ENCODE data around the gene TLE4.
"Not testable (repeated sequence)": the region's sequence is repeated elsewhere in the genome, so short reads cannot be mapped to it uniquely, and the experiment has no call there.

TLE4 gene

DNA sequence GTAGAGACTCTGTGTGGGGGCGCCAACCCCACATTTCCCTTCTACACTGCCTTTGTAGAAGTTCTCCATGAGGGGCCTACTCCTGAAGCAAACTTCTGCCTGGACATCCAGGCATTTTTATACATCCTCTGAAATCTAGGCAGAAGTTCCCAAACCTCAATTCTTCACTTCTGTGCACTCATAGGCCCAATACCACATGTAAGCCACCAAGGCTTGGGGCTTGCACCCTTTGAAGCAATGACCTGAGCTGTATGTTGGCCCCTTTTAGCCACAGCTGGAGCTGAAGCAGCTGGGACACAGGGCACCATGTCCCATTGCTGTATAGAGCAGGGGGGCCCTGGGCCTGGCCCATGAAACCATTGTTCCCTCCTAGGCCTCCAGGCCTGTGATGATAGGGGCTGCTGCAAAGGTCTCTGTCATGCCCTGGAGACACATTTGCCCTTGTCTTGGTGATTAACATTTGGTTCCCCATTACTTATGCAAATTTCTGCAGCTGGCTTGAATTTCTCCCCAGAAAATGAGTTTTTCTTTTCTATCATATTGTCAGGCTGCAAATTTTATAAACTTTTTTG lies 180.2 kb downstream of the TLE4 start:
- DNase-seq, result not testable (repeated sequence)

DNA sequence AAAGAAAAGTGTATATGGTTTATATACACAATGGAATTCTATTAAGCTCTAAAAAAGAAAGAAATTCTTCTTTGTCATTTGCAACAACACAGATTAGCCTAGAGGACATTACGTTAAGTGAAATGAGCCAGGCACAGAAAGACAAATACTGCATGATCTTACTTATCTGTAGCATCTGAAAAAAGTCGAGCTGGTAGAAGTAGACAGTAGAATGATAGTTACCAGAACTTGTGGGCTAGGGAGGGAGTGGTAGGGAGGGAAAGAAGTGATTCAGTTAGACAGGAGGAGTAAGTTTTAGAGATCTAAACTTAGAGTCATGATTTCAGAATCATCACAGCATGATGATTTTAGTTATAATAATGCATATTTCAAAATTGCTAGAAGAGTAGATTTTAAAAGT lies 184.6 kb downstream of the TLE4 start:
- DNase-seq, result no peak

DNA sequence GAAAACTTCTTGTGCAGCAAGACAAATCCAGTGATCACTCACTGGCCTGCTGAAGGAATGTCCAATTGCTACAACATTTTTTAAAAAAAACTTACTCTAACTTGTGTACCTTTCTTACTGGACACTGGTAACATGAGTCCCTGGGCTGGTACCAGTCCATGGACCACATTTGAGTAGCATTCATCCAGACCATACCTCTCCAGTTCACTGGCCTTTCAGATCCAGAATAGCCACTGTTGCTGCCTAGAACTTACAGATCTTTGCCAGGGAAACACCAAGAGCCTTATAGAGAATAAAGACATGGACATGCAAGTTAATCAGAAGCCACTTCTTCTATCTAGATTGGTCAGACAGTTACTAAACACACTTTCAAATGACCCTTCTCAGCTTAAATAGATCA lies 185.3 kb downstream of the TLE4 start:
- no peak for DNase-seq

DNA sequence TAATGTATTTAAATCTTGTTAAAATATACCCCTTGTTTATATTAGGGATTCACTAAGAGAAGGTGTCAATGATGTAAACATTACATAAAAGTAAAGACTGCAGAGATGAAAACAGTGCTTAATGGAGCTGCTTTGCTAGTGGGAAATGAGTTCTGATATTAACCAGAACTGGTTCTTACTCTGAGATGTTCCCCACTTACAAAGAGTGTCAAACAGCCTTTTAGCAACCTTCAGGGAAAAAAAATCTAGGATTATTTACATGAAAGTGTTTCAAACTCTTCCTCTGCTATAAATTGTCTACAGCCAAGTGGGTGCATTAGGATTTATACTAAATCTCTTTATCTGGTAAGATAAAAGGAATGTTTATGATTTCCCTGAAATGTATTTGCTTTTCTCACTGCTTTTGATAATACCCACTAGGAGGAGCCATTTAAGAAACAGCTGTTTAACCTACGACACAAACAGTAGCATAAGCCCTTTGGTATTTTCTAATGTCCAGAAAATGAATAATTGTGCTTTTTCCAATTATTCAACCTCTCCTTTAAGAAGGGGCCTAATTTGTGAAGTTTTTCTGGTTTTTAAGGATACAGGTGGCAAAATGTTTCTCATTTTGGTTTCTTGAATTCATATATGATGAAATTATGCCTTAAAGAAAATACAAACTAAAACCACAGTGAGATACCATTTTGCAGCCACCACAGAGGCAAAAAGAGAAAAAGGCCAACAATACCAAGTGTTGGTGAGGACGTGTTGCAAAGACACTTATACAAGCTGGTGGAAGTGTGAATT lies 186.3 kb downstream of the TLE4 start:
- no peak for DNase-seq

DNA sequence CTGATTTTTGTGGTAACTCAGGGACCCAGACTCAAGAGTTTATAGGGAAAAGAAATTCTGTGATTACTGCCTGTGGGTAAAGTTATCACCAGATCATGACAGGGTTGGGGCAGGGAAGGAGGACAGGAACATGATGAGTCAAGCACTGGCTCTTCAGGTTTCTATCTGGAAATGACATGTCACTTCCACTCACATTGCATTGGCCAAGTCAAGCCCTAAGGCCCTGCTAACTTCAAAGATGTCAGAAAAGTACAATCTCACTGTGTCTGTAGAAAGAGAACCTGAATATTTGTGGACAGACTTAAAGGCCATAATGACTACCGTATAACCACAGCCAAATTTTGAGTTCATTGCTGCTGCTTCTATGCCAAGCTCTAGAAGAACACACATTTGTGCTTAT lies 187.7 kb downstream of the TLE4 start:
- no peak for DNase-seq

DNA sequence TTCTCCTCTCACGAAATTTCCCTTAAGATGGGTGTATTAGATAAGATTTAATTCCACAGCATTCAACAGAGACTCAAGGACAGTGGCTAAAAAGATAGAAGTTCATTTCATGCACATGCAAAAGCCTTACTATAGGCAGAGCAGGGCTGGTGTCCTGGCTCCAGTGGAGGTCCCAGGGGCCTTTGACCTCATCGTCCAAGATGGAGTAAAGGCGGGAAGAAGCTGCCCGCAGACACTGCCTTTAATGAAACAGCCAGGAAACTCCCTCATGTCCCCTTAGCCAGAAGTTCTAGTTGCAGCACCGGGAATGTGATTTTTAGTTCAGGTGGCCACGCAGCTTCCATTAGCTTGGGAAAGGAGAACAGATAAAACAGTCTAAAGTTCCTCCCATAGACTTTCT lies 190.3 kb downstream of the TLE4 start:
- DNase-seq, result no peak

DNA sequence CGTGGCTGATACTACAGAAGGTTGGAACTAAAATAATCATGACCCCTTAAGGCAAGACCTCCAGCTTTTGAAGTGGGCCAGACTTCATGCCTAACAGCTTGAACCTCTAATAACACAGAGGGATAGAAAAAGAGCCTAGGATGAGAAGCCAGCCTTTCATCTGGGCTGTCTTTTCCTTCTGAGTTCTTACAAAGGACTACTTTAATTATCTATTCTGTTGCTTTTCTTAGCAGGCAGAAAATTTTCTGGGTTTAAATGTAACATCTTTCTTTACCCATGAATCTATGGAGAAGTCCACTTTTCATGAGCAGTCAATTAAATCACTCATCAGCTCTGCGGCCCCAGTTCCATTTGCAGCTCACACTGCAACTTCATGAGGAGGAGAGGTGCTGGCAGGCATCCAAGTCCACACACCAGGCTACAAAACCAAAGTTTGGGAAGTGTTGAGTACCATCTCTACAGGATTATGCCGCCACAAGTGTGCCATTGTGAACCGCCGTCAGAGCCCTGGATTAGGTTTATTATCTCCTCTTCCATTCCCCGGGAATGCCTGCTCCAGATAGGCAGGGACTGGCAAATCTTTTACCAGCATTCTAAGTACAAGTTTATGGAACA lies 192.0 kb downstream of the TLE4 start:
- DNase-seq, result no peak

DNA sequence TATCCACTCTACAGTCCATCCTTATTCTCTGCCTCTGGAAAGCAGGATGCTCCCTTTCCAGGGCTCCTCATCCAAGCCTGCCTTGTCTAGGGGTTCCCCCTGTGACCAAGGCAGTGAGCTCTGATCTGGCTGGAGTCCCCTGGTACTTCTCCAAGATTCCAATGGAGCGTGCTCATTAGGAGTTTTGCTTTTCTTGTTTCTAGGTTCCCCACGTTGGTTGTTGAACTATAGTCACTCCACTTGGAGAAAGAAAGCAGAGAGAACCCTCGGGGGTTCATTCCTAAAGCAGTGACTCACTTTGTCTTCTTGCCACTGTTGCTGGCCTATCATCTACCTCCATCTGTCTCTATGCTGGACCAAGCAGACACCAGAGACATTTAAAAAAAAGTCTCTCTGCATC lies 192.6 kb downstream of the TLE4 start:
- DNase-seq, result no peak

DNA sequence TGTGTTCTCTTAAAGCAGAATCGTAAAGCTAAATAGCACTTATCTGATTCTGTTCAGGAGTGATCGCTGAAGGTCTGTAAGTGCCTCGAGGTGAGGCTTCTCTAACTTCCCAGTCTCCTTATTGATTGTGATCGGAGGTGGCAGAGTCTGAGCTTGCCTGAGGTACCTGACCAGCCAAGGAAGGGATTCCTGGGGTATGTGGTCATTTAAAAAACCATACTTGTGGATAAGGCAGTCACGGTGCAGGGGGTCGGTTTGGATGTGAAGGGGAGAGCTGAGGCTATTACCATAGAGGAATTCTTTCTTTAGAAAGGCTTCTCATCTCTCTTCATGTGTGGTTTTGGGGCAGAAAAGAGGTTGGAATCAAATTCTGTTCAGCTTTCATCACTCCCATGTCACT lies 193.7 kb downstream of the TLE4 start:
- no peak for DNase-seq

DNA sequence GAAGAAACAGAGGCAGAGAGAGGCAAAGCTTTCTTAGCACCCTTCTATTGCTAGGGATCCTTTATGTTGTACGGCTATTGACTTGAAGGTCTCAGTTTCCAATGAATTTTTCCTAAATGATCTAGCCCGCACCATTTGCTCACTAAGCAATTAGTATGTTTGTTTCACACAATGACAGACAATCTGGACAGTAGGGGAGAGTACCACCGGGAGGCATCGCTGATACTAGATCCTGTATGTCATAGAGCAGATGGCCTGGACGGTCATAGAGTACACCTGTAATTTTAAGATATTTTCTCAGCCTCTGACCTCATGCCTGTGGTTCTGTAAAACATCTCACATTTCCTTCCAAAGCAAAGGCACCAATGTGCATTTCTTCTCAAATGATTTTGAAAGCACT lies 194.3 kb downstream of the TLE4 start:
- no peak for DNase-seq

DNA sequence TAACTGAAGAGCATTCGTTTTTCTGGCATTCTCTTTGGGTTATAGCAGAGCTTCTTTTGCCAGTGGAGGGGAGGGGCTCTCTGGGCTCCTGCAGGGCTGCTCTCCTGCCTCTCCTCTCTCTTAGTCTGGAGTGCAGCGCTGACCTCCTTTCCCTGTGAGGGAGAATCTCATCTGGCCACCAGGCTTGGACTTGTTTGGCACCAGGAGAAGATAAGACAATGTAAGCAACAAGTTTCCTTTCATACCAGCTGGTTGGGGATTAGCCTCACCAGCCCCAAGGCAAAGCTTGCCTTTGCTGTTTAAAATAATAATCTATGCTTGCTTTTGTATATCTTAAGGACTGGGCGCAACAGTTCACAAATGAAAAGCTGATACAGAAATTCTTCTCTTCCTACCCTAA lies 196.4 kb downstream of the TLE4 start:
- DNase-seq, result no peak

DNA sequence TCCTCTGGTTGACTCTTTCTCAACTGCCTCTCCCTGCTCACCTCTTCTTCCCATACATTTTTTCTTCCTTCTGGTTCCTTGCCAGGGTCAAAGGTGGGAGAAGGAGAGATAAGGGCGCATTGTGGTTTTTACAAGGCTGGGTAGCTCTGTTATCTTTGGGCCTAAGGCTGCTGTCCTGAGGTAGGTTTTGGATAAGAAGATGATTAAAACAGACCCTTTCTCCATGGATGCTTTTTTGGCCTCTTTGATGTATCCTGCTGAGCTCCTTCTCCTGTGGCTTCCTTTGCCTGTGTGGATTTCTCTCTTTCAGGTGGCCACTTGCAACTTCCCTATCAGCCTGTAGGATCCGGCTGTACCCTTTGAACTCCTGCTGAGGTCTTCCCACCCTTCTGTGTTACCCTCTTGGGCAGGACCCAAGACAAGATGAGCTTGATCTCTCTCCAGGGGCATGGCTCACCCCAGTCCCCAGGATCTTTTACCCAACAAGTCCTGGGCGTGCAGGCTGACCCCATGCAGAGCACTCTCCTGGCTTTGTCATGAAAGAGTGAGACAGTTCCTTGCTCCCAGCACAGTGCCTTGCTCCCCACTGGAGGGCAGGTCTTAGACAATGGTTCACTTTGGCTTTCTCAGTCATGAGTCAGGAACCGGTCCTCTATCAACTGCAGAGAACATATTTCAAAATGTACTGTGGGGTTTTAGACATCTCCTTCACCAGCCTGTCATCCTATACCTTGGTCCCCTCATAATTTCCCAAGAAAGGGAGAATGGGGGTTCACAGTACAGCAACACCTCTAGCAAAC lies 197.9 kb downstream of the TLE4 start:
- no peak for DNase-seq

DNA sequence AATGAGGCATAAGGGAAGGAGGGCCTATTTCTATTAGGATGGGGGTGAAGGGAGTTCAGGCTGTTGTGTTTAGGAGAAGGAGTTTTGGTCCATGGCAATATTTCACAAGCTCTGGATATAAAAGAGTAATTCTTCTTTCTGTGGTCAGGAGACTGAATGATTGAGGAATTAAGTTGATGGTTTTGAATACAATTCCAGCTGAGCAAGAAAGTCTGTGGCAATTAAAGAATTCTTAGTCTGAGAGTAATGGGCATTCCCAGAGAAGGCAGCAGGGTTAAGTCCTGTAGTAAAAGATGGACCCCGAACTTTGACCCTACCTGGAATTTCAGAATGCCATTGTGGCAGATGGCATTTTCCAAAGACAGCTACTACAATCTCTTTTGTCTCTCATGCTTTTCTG lies 202.6 kb downstream of the TLE4 start:
- DNase-seq, result no peak
